ENCODE data around the gene PDZD4.

DNA sequence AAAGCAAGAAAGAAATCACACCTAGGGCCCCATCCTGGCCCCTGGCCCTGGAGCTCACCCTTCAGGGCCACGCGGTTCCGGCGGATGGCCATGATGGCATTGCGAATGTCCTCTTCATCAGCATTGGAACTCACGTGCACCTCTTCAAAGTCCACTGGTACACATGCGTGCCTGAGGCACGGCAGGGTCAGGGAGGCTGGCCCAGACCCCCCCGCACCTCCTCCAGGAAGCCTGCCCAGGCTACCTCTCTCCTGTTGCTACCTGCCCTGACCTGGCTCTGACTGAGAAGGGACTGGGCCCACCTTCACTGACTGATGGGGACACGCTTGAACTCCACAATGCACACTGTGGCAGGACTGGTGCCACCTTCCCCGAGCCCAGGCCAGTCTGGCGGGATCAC is 40.7 kb downstream of the PDZD4 start:
- no peak for TF ChIP-seq TAF1 (IDR thresholded peaks at IDR 0.05; ENCODE audit: low read depth, low read length)
- no peak for TF ChIP-seq POLR2A (IDR thresholded peaks at IDR 0.05; ENCODE audit: low read depth, low read length)
- no peak for TF ChIP-seq POLR2AphosphoS5 (IDR thresholded peaks at IDR 0.05; ENCODE audit: low read depth, low read length)
- no peak for TF ChIP-seq SPI1 (IDR thresholded peaks at IDR 0.05; ENCODE audit: low read depth, low read length)

Data from GM12891 (cell line).